GM20431 (cell line): ENCODE measurements around the gene CEBPB.

Source experiments
- in situ Hi-C: fragments of 300-500 bp; cut with MseI, MboI; formaldehyde crosslinking; loops from one replicate; pipeline ENCODE4 v1.15.0; 2020; ENCODE audit warnings: low sequenced_read_pairs; ENCODE audit not compliant: unreplicated experiment

The CEBPB gene

GRCh38 chr20:50222309-50223038 is 31.8 kb downstream of the CEBPB start:
- in situ Hi-C loops: no loop called here

GRCh38 chr20:50223039-50224005 is 32.7 kb downstream of the CEBPB start:
- in situ Hi-C loops: no loop called here

- in situ Hi-C loops: no loop called here
These were observed 33.4 kb downstream of the CEBPB start for GRCh38 chr20:50224052-50224451.

GRCh38 chr20:50224531-50225255 is 34.1 kb downstream of the CEBPB start:
- in situ Hi-C loops: no loop called here

GRCh38 chr20:50226093-50226974 is 35.7 kb downstream of the CEBPB start:
- in situ Hi-C loops: no loop called here

- in situ Hi-C loops: no loop called here
These were observed 36.9 kb downstream of the CEBPB start for GRCh38 chr20:50227506-50227905.

GRCh38 chr20:50229156-50229607 is 38.6 kb downstream of the CEBPB start:
- in situ Hi-C loops: no loop called here

GRCh38 chr20:50230184-50230583 is 39.6 kb downstream of the CEBPB start:
- in situ Hi-C loops: no loop called here

GRCh38 chr20:50230871-50231560 is 40.4 kb downstream of the CEBPB start:
- in situ Hi-C loops: no loop called here

- in situ Hi-C loops: no loop called here
These were observed 41.2 kb downstream of the CEBPB start for GRCh38 chr20:50231854-50232253.

- in situ Hi-C loops: no loop called here
These were observed 42.2 kb downstream of the CEBPB start for GRCh38 chr20:50232651-50233324.

- in situ Hi-C loops: no loop called here
These were observed 42.9 kb downstream of the CEBPB start for GRCh38 chr20:50233325-50234212.

- in situ Hi-C loops: no loop called here
These were observed 43.7 kb downstream of the CEBPB start for GRCh38 chr20:50234288-50234687.

GRCh38 chr20:50237349-50237748 is 46.7 kb downstream of the CEBPB start:
- in situ Hi-C loops: no loop called here

- in situ Hi-C loops: no loop called here
These were observed 47.6 kb downstream of the CEBPB start for GRCh38 chr20:50238081-50238800.

GRCh38 chr20:50240092-50240491 is 49.5 kb downstream of the CEBPB start:
- in situ Hi-C loops: no loop called here

- in situ Hi-C loops: no loop called here
These were observed 51.5 kb downstream of the CEBPB start for GRCh38 chr20:50242178-50242514.
